ENCODE measurements around the gene RAD51B.

Gene RAD51B

DNA sequence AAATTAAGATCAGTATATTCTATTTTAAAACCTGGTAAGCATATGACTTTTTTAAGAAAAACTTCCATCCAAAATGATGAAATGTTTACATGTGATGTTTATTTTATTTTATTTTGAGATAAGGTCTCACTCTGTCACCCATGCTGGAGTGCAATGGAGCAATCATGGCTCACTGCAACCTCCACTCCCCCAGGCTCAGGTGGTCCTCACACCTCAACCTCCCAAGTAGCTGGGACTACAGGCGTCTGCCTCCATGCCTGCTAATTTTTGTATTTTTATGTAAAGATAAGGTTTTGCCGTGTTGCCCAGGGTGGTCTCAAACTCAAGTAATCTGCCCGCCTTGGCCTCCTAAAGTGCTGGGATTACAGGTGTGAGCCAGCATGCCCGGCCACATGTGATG lies 831.5 kb downstream of the RAD51B start:
- Histone ChIP-seq H3K27ac (replicated peaks) (no peak overlapping the region), H3K4me3 (replicated peaks; ENCODE audit: insufficient read depth, low read length) (no peak overlapping the region), H3K27me3 (ENCODE audit: insufficient read depth, poor library complexity, severe bottlenecking) (no peaks in the 10 kb centered on the region)
- DNase-seq (ENCODE audit: low read depth in 1 of 2, low spot score in 1 of 2), result no peak
- TF ChIP-seq, protein P1, sequence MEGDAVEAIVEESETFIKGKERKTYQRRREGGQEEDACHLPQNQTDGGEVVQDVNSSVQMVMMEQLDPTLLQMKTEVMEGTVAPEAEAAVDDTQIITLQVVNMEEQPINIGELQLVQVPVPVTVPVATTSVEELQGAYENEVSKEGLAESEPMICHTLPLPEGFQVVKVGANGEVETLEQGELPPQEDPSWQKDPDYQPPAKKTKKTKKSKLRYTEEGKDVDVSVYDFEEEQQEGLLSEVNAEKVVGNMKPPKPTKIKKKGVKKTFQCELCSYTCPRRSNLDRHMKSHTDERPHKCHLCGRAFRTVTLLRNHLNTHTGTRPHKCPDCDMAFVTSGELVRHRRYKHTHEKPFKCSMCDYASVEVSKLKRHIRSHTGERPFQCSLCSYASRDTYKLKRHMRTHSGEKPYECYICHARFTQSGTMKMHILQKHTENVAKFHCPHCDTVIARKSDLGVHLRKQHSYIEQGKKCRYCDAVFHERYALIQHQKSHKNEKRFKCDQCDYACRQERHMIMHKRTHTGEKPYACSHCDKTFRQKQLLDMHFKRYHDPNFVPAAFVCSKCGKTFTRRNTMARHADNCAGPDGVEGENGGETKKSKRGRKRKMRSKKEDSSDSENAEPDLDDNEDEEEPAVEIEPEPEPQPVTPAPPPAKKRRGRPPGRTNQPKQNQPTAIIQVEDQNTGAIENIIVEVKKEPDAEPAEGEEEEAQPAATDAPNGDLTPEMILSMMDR (IDR thresholded peaks at IDR 0.05; ENCODE audit: insufficient read depth, low read length), result no peak
- no peak for TF ChIP-seq SPI1 (IDR thresholded peaks at IDR 0.05; ENCODE audit: borderline replicate concordance, low read depth)
- TF ChIP-seq, protein P2, sequence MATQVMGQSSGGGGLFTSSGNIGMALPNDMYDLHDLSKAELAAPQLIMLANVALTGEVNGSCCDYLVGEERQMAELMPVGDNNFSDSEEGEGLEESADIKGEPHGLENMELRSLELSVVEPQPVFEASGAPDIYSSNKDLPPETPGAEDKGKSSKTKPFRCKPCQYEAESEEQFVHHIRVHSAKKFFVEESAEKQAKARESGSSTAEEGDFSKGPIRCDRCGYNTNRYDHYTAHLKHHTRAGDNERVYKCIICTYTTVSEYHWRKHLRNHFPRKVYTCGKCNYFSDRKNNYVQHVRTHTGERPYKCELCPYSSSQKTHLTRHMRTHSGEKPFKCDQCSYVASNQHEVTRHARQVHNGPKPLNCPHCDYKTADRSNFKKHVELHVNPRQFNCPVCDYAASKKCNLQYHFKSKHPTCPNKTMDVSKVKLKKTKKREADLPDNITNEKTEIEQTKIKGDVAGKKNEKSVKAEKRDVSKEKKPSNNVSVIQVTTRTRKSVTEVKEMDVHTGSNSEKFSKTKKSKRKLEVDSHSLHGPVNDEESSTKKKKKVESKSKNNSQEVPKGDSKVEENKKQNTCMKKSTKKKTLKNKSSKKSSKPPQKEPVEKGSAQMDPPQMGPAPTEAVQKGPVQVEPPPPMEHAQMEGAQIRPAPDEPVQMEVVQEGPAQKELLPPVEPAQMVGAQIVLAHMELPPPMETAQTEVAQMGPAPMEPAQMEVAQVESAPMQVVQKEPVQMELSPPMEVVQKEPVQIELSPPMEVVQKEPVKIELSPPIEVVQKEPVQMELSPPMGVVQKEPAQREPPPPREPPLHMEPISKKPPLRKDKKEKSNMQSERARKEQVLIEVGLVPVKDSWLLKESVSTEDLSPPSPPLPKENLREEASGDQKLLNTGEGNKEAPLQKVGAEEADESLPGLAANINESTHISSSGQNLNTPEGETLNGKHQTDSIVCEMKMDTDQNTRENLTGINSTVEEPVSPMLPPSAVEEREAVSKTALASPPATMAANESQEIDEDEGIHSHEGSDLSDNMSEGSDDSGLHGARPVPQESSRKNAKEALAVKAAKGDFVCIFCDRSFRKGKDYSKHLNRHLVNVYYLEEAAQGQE (IDR thresholded peaks at IDR 0.05; ENCODE audit: insufficient replicate concordance, low read depth), result no peak
- TF ChIP-seq POLR2AphosphoS5 (IDR thresholded peaks at IDR 0.05; ENCODE audit: low read depth), result no peak
- no peak for TF ChIP-seq GABPA (IDR thresholded peaks at IDR 0.05; ENCODE audit: low read depth)

GRCh38 chr14:68651652-68652432 lies 832.3 kb downstream of the RAD51B start:
- Histone ChIP-seq H3K27me3 (ENCODE audit: insufficient read depth, poor library complexity, severe bottlenecking) (no peaks in the 10 kb centered on the region), H3K4me3 (replicated peaks; ENCODE audit: insufficient read depth, low read length) (no peak overlapping the region), H3K27ac (replicated peaks) (no peak overlapping the region)
- TF ChIP-seq GABPA (IDR thresholded peaks at IDR 0.05; ENCODE audit: low read depth), result no peak
- TF ChIP-seq SPI1 (IDR thresholded peaks at IDR 0.05; ENCODE audit: borderline replicate concordance, low read depth), result no peak
- TF ChIP-seq, protein P1 (IDR thresholded peaks at IDR 0.05; ENCODE audit: insufficient read depth, low read length), result no peak
- TF ChIP-seq, protein P2 (IDR thresholded peaks at IDR 0.05; ENCODE audit: insufficient replicate concordance, low read depth), result no peak
- TF ChIP-seq POLR2AphosphoS5 (IDR thresholded peaks at IDR 0.05; ENCODE audit: low read depth), result no peak
- no peak for DNase-seq (ENCODE audit: low read depth in 1 of 2, low spot score in 1 of 2)

DNA sequence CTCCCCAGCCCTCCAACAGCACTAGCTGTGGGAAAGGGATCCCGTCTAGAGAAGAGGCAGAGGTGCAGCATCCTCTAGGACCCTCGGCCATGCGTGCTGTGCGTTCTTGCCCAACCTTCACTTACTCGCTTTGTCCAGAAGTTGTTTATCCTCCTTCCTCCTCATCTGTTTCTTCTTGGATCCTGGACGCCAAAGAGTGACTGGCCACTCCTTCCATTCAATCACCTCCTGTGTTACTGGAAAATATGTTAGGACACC lies 832.8 kb downstream of the RAD51B start:
- no peak for DNase-seq (ENCODE audit: low read depth in 1 of 2, low spot score in 1 of 2)
- TF ChIP-seq, protein P1 (IDR thresholded peaks at IDR 0.05; ENCODE audit: insufficient read depth, low read length), result no peak
- TF ChIP-seq GABPA (IDR thresholded peaks at IDR 0.05; ENCODE audit: low read depth), result no peak
- TF ChIP-seq, protein P2 (IDR thresholded peaks at IDR 0.05; ENCODE audit: insufficient replicate concordance, low read depth), result no peak
- TF ChIP-seq SPI1 (IDR thresholded peaks at IDR 0.05; ENCODE audit: borderline replicate concordance, low read depth), result no peak
- TF ChIP-seq POLR2AphosphoS5 (IDR thresholded peaks at IDR 0.05; ENCODE audit: low read depth), result no peak
- Histone ChIP-seq H3K27ac (replicated peaks) (no peak overlapping the region), H3K27me3 (ENCODE audit: insufficient read depth, poor library complexity, severe bottlenecking) (no peaks in the 10 kb centered on the region), H3K4me3 (replicated peaks; ENCODE audit: insufficient read depth, low read length) (no peak overlapping the region)

Data from HL-60 (cell line).